HepG2 (cell line): ENCODE results near the gene CMTM1. TPM values are rescaled to one million over a fixed set of nuclear protein-coding genes. Genes with fewer than 3 reads are reported as not detected.

Source experiments
- ATAC-seq: fragments of 200-7000 bp; cut with Tn5 transposase; 3 replicates; pipeline ENCODE4 v1.9.1; 2020; ENCODE audit warnings: mild to moderate bottlenecking, moderate library complexity
- BruUV-seq: library from RNA; stranded (reverse); fragments of 400-500 nt; replicated peaks from 2 replicates; lab custom pipeline; 2021; lab: Mats Ljungman, UMichigan
- CTCF ChIA-PET: fragments of 300-600 bp; formaldehyde crosslinking; extraction: SDS; loops from one replicate; lab custom pipeline; 2021; ENCODE audit warnings: low total read pairs, inconsistent platforms, low intra/inter-chr PET ratio; lab: Yijun Ruan, JAX
- POLR2A ChIA-PET: fragments of 350-600 bp; sonication (Branson Sonifier 250); formaldehyde crosslinking; loops from one replicate; lab custom pipeline; 2020; ENCODE audit warnings: antibody characterized with exemption, inconsistent platforms; lab: Yijun Ruan, JAX
- DNase-seq: peaks from one replicate; pipeline ENCODE4 v3.0.0-alpha.2; 2015; ENCODE audit warnings: low spot score
- FAIRE-seq: peaks from 3 replicates; lab custom pipeline; 2011; peaks lifted over from hg19 to GRCh38; lab: Jason Lieb, UNC
- H2AFZ ChIP-seq: one replicate; pipeline ENCODE4 v1.6.1; 2011; ENCODE audit warnings: low read length, inconsistent platforms
- H3K27ac ChIP-seq: fragments of 300-600 bp; 3 replicates; pipeline ENCODE4 v1.8.0; 2011; ENCODE audit warnings: mixed run types, mild to moderate bottlenecking, mixed read lengths, low read length, inconsistent platforms; ENCODE audit not compliant: insufficient read depth; ENCODE audit errors: extremely low read length
- H3K27me3 ChIP-seq, 2 experiments: fragments of 200-600 bp in 1 of 2; 2 replicates in 1 of 2; 3 replicates in 1 of 2; pipeline versions ENCODE4 v1.6.0 to v1.8.0; 2011; ENCODE audit warnings: low read length in 2 of 2, mild to moderate bottlenecking in 2 of 2, moderate library complexity in 2 of 2, inconsistent platforms in 1 of 2; ENCODE audit not compliant: insufficient read depth in 2 of 2, control insufficient read depth in 1 of 2
- H3K36me3 ChIP-seq, 2 experiments: fragments of 200-600 bp in 1 of 2; replicated peaks in 1 of 2; 2 replicates in 1 of 2; 3 replicates in 1 of 2; pipeline versions ENCODE4 v1.5.1 to v1.8.0; 2011; ENCODE audit warnings: low read length in 2 of 2, inconsistent platforms in 1 of 2; ENCODE audit not compliant: insufficient read depth in 2 of 2, control insufficient read depth in 1 of 2
- H3K4me1 ChIP-seq: 2 replicates; pipeline ENCODE4 v1.5.1; 2012; ENCODE audit warnings: low read length, inconsistent platforms; ENCODE audit not compliant: insufficient read depth
- H3K4me2 ChIP-seq: 2 replicates; pipeline ENCODE4 v1.6.0; 2011; ENCODE audit warnings: low read depth, low read length, inconsistent platforms
- H3K4me3 ChIP-seq, 3 experiments: fragments of 200-600 bp in 1 of 3; sonication (generic), shearing (Covaris generic) in 1 of 3; replicated peaks in 1 of 3; 2 replicates each; pipeline ENCODE4 v1.5.1; 2011 to 2016; ENCODE audit warnings: low read length in 3 of 3, inconsistent platforms in 2 of 3, low read depth in 2 of 3, mild to moderate bottlenecking in 2 of 3, control low read depth in 1 of 3, mixed read lengths in 1 of 3; ENCODE audit not compliant: insufficient read depth in 1 of 3
- H3K79me2 ChIP-seq: one replicate; pipeline ENCODE4 v1.6.1; 2011; ENCODE audit warnings: low read length, inconsistent platforms; ENCODE audit not compliant: insufficient read depth
- H3K9ac ChIP-seq: 2 replicates; pipeline ENCODE4 v1.6.0; 2011; ENCODE audit warnings: mild to moderate bottlenecking, low read depth, low read length, inconsistent platforms; ENCODE audit not compliant: insufficient read depth
- H3K9me3 ChIP-seq: 2 replicates; pipeline ENCODE4 v1.5.1; 2012; ENCODE audit warnings: mild to moderate bottlenecking, low read length
- H4K20me1 ChIP-seq: 2 replicates; pipeline ENCODE4 v1.6.0; 2011; ENCODE audit warnings: inconsistent platforms, mild to moderate bottlenecking, low read length, moderate library complexity; ENCODE audit not compliant: insufficient read depth
- MIXL1 ChIP-seq: IDR thresholded peaks from 2 replicates; pipeline ENCODE4 v1.6.1; 2016
- MTF1 ChIP-seq: sonication (generic); formaldehyde crosslinking; IDR thresholded peaks from 2 replicates; pipeline ENCODE4 v1.5.0; 2020; ENCODE audit warnings: missing genetic modification reagents
- NFATC3 ChIP-seq: sonication (generic); formaldehyde crosslinking; IDR thresholded peaks from 2 replicates; pipeline ENCODE4 v1.5.1; 2020; ENCODE audit warnings: mild to moderate bottlenecking, missing genetic modification reagents
- POLR2AphosphoS5 ChIP-seq: IDR thresholded peaks from 2 replicates; pipeline ENCODE4 v1.6.1; 2012; ENCODE audit warnings: low read depth, low read length
- PTBP1 ChIP-seq: fragments of 200-400 bp; formaldehyde crosslinking; IDR thresholded peaks from 2 replicates; pipeline ENCODE4 v1.6.1; 2018; ENCODE audit warnings: low read length, low read depth; ENCODE audit not compliant: poor library complexity, severe bottlenecking
- ZFP82 ChIP-seq: sonication (generic); formaldehyde crosslinking; IDR thresholded peaks from 2 replicates; pipeline ENCODE4 v1.5.1; 2020; ENCODE audit warnings: mild to moderate bottlenecking, missing genetic modification reagents, borderline replicate concordance
- ZNF232 ChIP-seq: sonication (generic); formaldehyde crosslinking; IDR thresholded peaks from 2 replicates; pipeline ENCODE4 v1.4.0; 2020; ENCODE audit warnings: missing genetic modification reagents, borderline replicate concordance
- ZNF33A ChIP-seq: sonication (generic); formaldehyde crosslinking; IDR thresholded peaks from 2 replicates; pipeline ENCODE4 v1.5.1; 2020; ENCODE audit warnings: missing genetic modification reagents, mild to moderate bottlenecking, moderate library complexity, borderline replicate concordance
- ZNF431 ChIP-seq: sonication (generic); formaldehyde crosslinking; IDR thresholded peaks from 2 replicates; pipeline ENCODE4 v1.9.0; 2022; ENCODE audit warnings: missing genetic modification reagents, low read depth, mild to moderate bottlenecking, borderline replicate concordance
- ZNF446 ChIP-seq: sonication (generic); formaldehyde crosslinking; IDR thresholded peaks from 2 replicates; pipeline ENCODE4 v1.5.0; 2020; ENCODE audit warnings: mild to moderate bottlenecking, missing genetic modification reagents
- ZNF577 ChIP-seq: sonication (generic); formaldehyde crosslinking; IDR thresholded peaks from 2 replicates; pipeline ENCODE4 v1.4.0; 2020; ENCODE audit warnings: mild to moderate bottlenecking, low read depth, missing genetic modification reagents, borderline replicate concordance
- ZNF792 ChIP-seq: IDR thresholded peaks from 2 replicates; pipeline ENCODE4 v1.6.1; 2016
- ZSCAN25 ChIP-seq: sonication (generic); formaldehyde crosslinking; IDR thresholded peaks from 2 replicates; pipeline ENCODE4 v1.8.0; 2022; ENCODE audit warnings: mild to moderate bottlenecking, missing genetic modification reagents
- WGBS: methylation state at CpG from one replicate; pipeline ENCODE4 v1.1.6; 2017; ENCODE audit warnings: low lambda C conversion rate; 5-methylcytosine and 5-hydroxymethylcytosine counted together
- in situ Hi-C: cut with HindIII; loops from 2 replicates; pipeline ENCODE4 v1.10.0; 2017; ENCODE audit warnings: low pct_unique_long_range_greater_than_20kb; ENCODE audit not compliant: extremely low pct_ligation_motif_present
- intact Hi-C: fragments of 100-400 bp; cut with micrococcal nuclease; formaldehyde crosslinking; loops from one replicate; pipeline ENCODE4 v1.10.0; 2022; ENCODE audit not compliant: unreplicated experiment
- polyA plus RNA-seq, 8 experiments: library from polyadenylated mRNA; depleted of rRNA in 3 of 8; stranded (reverse) in 7 of 8; unstranded in 1 of 8; fragments of >200 nt; fragmentation: Illumina TruSeq in 4 of 8; extraction: Trizol in 4 of 8; gene quantifications; 2 replicates each; pipeline versions ENCODE4 v1.2.1 to v1.2.3, GENCODE V29; 2011 to 2016; ENCODE audit warnings: low read depth in 4 of 8, missing spikeins in 1 of 8, mixed read lengths in 1 of 8; ENCODE audit not compliant: insufficient read depth in 1 of 8
- total RNA-seq, 5 experiments: library from RNA; depleted of rRNA; stranded (reverse); fragments of >200 nt; fragmentation: Illumina TruSeq; extraction: Trizol; gene quantifications; 2 replicates each; pipeline ENCODE4 v1.2.3, GENCODE V29; 2016; ENCODE audit warnings: low read depth in 1 of 5
- TF ChIP-seq, protein P1 (sequence below): sonication (generic); formaldehyde crosslinking; conservative IDR thresholded peaks from 2 replicates; pipeline ENCODE4 v1.5.0; 2020; ENCODE audit warnings: missing genetic modification reagents
- TF ChIP-seq, protein P2 (sequence below): IDR thresholded peaks from 2 replicates; pipeline ENCODE4 v1.6.1; 2018; ENCODE audit warnings: missing genetic modification reagents, mild to moderate bottlenecking, missing compliant biosample characterization

Gene CMTM1
- total and polyA plus RNA-seq, 2 of the 13 experiments (the other 11 are each of a cell fraction or from before 2014, with no cell fraction given) = 1.7 to 2.9 TPM

DNA sequence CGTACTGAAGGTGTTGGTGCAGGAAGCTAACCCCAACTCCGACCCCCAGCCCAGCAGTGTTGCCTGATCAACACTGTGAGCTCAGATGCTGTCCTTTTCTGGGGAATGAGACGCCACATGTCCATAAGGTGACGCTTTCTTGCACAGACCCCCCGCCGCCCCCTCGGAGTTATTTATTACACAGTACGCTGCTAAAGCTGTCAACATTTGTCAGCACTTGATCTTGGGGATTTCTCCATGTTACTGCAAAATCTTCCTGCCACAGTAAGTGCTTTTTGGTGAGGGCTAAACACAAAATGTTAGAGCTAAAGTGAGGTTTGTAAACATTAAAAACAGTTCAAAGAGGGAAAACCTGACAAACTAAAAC is 54.2 kb downstream of the CMTM1 start:
- Histone ChIP-seq H4K20me1 (no peaks in the 10 kb centered on the region), H3K36me3 (peaks cover 2 to 16% of the 10 kb centered on the region in 2 experiments; a peak in 3 of 5 replicates), H3K27me3 (no peaks in the 10 kb centered on the region), H3K4me2 (no peak overlapping the region)
- DNase-seq = no peak
- BruUV-seq = no TSS peak
- CTCF ChIA-PET = no interaction called here
- TF ChIP-seq NFATC3 (CRISPR knock-in tag) (no peak), POLR2AphosphoS5 (no peak), ZNF232 (CRISPR knock-in tag) (no peak), ZSCAN25 (CRISPR knock-in tag) (no peak), ZNF33A (CRISPR knock-in tag) (no peak), ZNF577 (CRISPR knock-in tag) (no peak), ZNF446 (no peak), MTF1 (CRISPR knock-in tag) (no peak), ZFP82 (CRISPR knock-in tag) (no peak), ZNF431 (CRISPR knock-in tag) (no peak), MIXL1 (CRISPR knock-in tag) (no peak), PTBP1 (no peak), ZNF792 (CRISPR knock-in tag) (no peak)
- TF ChIP-seq, protein P1, sequence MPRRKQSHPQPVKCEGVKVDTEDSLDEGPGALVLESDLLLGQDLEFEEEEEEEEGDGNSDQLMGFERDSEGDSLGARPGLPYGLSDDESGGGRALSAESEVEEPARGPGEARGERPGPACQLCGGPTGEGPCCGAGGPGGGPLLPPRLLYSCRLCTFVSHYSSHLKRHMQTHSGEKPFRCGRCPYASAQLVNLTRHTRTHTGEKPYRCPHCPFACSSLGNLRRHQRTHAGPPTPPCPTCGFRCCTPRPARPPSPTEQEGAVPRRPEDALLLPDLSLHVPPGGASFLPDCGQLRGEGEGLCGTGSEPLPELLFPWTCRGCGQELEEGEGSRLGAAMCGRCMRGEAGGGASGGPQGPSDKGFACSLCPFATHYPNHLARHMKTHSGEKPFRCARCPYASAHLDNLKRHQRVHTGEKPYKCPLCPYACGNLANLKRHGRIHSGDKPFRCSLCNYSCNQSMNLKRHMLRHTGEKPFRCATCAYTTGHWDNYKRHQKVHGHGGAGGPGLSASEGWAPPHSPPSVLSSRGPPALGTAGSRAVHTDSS (CRISPR knock-in tag) = no peak
- TF ChIP-seq, protein P2, sequence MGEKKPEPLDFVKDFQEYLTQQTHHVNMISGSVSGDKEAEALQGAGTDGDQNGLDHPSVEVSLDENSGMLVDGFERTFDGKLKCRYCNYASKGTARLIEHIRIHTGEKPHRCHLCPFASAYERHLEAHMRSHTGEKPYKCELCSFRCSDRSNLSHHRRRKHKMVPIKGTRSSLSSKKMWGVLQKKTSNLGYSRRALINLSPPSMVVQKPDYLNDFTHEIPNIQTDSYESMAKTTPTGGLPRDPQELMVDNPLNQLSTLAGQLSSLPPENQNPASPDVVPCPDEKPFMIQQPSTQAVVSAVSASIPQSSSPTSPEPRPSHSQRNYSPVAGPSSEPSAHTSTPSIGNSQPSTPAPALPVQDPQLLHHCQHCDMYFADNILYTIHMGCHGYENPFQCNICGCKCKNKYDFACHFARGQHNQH = no peak
- TF ChIP-seq, all 625 proteins: peak for 0
- no peak overlapping the region for H3K9ac ChIP-seq
- ATAC-seq (no peak), FAIRE-seq (no peak)
- intact Hi-C loops (no loop called here), in situ Hi-C loops (no loop called here)
- H3K27ac ChIP-seq = no peak overlapping the region
- H3K4me1 ChIP-seq = peaks cover 24% of the 10 kb centered on the region
- 98% methylated on average over 7 of the region's 8 CpGs for WGBS
- H3K9me3 ChIP-seq = no peaks in the 10 kb centered on the region
- H3K4me3 ChIP-seq = no peak overlapping the region
- no peak overlapping the region for H2AFZ ChIP-seq
- POLR2A ChIA-PET = no interaction called here
- no peaks in the 10 kb centered on the region for H3K79me2 ChIP-seq
